Measurements from ENCODE around the gene ANAPC16.
"Not testable (repeated sequence)": the region's sequence is repeated elsewhere in the genome, so short reads cannot be mapped to it uniquely, and the experiment has no call there.

ANAPC16 gene

DNA sequence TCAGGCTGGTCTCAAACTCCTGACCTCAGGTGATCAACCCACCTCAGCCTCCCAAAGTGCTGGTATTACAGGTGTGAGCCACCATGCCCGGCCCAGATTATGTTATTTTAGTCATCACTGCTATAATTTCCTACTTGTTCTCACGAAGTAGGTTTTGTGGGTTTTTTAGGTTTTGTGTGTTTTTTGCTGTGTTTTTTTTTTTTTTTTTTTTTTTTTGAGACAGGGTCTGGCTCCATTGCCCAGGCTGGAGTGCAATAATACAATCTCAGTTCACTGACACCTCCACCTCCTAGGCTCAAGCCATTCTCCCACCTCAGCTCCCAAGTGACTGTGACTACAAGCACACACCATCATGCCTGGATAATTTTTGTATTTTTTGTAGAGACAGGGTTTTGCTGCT is 20.9 kb upstream of the ANAPC16 start:
- H3K36me3 ChIP-seq (ENCODE audit: insufficient read depth, low read length): no peaks in the 10 kb centered on the region; the same call in 1 of the 2 replicates
- H3K4me1 ChIP-seq (ENCODE audit: insufficient read depth, low read length): no peaks in the 10 kb centered on the region
- no peaks in the 10 kb centered on the region for H3K9me3 ChIP-seq (ENCODE audit: control insufficient read depth, insufficient read depth, low read length)
- H3K9ac ChIP-seq (ENCODE audit: low read depth, low read length): no peak overlapping the region

DNA sequence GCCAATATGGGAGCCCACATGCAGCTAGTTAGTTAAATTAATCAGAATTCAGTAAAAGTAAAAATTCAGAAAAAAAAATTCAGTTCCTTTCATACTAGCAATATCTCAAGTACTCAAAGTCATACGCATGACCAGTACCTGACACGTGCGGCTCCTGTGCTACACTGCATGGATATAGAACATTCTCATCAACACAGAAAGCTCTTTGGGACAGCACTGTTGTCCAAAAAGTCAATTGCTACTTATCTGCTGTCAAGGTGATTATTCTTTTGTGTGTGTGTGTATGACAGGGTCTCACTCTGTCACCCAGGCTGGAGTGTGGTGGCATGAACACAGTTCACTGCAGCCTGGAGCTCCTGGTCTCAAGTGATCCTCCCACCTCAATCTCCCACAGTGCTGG is 14.9 kb upstream of the ANAPC16 start:
- H3K36me3 ChIP-seq (ENCODE audit: insufficient read depth, low read length): no peaks in the 10 kb centered on the region; the same call in 1 of the 2 replicates
- H3K9ac ChIP-seq (ENCODE audit: low read depth, low read length): no peak overlapping the region
- no peaks in the 10 kb centered on the region for H3K9me3 ChIP-seq (ENCODE audit: control insufficient read depth, insufficient read depth, low read length)

DNA sequence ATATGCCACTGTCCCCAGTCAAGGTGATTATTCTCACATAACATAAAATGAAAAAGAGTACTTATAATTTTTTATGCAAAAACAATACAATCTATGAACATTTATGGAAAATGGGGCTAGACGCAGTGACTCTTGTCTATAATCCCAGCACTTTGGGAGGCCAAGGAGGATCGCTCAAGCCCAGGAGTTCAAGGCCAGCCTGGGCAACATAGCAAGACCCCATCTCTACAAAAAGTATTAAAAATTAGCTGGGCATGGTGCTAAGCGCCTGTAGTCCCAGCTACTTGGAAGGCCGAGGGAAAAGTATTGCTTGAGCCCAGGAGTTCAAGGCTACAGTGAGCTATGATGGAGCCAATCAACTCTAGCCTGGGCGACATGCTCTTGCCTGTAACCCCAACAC is 14.5 kb upstream of the ANAPC16 start:
- no peak overlapping the region for H3K9ac ChIP-seq (ENCODE audit: low read depth, low read length)
- H3K36me3 ChIP-seq (ENCODE audit: insufficient read depth, low read length): no peaks in the 10 kb centered on the region; the same call in 1 of the 2 replicates
- H3K9me3 ChIP-seq (ENCODE audit: control insufficient read depth, insufficient read depth, low read length): no peaks in the 10 kb centered on the region
- no peaks in the 10 kb centered on the region for H3K4me1 ChIP-seq (ENCODE audit: insufficient read depth, low read length)

More for the DNA sequence above, 14.9 kb upstream of the ANAPC16 start:
- H3K4me1 ChIP-seq (ENCODE audit: insufficient read depth, low read length): no peaks in the 10 kb centered on the region

DNA sequence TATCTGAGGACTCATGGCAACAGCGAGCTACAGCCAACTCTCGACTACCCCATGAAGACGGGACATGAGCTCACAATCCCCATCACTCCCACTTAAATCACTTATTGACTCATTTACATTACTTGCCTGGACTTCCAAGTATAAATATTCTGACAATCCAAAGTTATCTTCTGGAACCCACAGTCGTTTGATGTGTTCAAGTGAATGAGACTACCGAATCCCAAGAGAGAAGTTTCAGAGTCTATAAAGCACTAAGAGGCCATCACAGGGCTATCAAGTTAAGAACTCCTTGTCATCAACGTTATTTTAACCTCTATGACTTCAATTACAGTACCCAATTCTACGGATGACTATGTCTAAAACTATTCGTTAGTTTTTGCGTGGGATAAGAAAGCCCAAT is 11.5 kb upstream of the ANAPC16 start:
- H3K9ac ChIP-seq (ENCODE audit: low read depth, low read length): no peak overlapping the region
- H3K36me3 ChIP-seq (ENCODE audit: insufficient read depth, low read length): no peaks in the 10 kb centered on the region; the same call in 1 of the 2 replicates
- H3K4me1 ChIP-seq (ENCODE audit: insufficient read depth, low read length): no peaks in the 10 kb centered on the region
- no peaks in the 10 kb centered on the region for H3K9me3 ChIP-seq (ENCODE audit: control insufficient read depth, insufficient read depth, low read length)

DNA sequence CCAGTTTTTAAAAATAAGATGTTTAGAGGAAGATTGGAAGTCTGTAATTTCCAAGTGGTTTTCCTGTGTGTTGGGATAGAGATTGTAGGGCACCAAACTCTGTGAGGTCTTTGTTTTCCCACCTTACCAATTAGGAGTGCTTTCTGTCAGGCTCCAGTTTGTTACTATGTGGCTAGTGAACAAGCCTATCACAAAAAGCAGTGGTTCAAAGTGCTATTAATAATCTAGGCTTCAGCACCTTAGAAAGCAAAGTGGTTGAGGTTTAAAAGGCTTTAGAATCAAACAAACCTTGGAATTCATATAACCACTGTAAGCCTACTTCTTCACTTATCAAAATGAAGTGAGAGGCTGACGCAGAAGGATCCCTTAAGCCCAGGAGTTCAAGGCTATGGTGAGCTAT is 11.1 kb upstream of the ANAPC16 start:
- H3K36me3 ChIP-seq (ENCODE audit: insufficient read depth, low read length): no peaks in the 10 kb centered on the region; the same call in 1 of the 2 replicates
- no peaks in the 10 kb centered on the region for H3K9me3 ChIP-seq (ENCODE audit: control insufficient read depth, insufficient read depth, low read length)
- no peaks in the 10 kb centered on the region for H3K4me1 ChIP-seq (ENCODE audit: insufficient read depth, low read length)
- H3K9ac ChIP-seq (ENCODE audit: low read depth, low read length): no peak overlapping the region

DNA sequence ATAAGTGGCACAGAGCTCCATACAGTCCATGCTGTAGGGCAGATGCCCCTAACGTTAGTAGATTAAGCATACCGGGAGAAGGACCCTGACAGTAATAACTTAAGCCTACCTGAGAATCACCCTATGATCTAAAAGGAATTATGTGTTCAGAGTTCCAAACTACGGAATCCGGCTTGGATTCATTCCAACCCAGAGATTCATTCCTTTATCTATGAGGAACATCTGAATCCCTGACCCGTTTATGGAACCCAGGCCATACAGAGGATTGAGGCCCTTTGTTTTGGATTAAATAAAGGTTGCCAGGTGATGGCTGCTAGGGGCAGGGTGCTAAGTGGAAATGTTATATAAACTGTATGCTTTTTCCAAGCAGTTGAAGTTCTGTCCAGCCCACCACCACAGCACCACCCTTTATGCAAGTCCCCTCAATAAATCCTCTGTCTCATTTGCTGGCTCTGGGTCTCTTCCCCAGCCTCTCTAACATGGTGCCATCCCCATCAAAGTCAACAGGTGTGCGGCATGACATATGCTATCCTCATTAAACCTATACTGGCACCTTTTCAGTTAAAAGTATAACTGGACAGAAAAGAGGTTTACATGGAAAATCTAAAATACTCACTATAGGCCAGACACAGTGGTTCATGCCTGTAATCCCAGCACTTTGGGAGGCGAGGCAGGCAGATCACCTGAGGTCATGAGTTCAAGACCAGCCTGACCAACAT is 9.1 kb upstream of the ANAPC16 start:
- Histone ChIP-seq H3K9me3 (ENCODE audit: control insufficient read depth, insufficient read depth, low read length) (no peaks in the 10 kb centered on the region), H3K36me3 (ENCODE audit: insufficient read depth, low read length) (peaks cover 11% of the 10 kb centered on the region), H3K9ac (ENCODE audit: low read depth, low read length) (no peak overlapping the region), H3K4me1 (ENCODE audit: insufficient read depth, low read length) (no peaks in the 10 kb centered on the region)

DNA sequence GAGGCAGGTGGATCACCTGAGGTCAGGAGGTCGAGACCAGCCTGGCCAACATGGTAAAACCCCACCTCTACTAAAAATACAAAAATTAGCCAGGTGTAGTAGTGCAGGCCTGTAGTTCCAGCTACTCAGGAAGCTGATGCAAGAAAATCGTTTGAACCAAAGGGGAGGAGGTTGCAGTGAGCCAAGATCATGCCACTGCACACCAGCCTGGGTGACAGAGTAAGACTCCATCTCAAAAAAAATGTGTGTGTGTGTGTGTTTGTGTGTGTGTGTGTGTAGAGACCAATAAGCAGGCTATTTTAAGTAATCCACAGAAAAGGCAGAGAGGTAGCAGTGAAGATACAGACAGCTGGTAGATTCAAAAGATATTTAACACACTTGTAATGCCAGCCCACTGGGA is 7.3 kb upstream of the ANAPC16 start:
- not testable (repeated sequence) for H3K9ac ChIP-seq (ENCODE audit: low read depth, low read length); H3K9me3 ChIP-seq (ENCODE audit: control insufficient read depth, insufficient read depth, low read length); H3K4me1 ChIP-seq (ENCODE audit: insufficient read depth, low read length)
- H3K36me3 ChIP-seq (ENCODE audit: insufficient read depth, low read length): peaks cover 11% of the 10 kb centered on the region

DNA sequence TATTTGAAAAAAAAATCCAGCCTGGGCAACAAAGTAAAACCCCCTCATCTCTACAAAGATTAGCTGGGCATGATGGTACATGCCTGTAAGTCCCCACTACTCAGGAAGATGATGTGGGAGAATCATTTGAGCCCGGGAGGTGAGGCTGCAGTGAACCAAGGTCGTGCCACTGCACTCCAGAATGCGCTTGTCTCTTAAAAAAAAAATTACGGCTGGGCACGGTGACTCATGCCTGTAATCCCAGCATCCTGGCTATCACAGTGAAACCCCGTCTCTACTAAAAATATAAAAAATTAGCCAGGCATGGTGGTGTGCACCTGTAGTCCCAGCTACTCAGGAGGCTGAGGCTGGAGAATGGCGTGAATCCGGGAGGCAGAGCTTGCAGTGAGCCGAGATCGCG is 4.4 kb upstream of the ANAPC16 start:
- H3K9me3 ChIP-seq (ENCODE audit: control insufficient read depth, insufficient read depth, low read length); H3K9ac ChIP-seq (ENCODE audit: low read depth, low read length); H3K4me1 ChIP-seq (ENCODE audit: insufficient read depth, low read length): not testable (repeated sequence)
- peaks cover 11% of the 10 kb centered on the region for H3K36me3 ChIP-seq (ENCODE audit: insufficient read depth, low read length)

DNA sequence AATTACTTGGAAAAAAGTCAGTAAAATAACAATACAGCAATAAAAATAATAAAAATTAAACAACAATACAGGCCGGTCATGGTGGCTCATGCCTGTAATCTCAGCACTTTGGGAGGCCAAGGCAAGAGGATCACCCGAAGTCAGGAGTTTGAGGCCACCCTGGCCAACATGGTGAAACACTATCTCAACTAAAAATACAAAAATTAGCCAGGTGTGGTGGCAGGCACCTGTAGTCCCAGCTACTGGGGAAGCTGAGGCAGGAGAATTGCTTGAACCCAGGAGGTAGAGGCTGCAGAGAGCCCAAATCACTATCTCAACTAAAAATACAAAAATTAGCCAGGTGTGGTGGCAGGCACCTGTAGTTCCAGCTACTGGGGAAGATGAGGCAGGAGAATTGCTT is 4.0 kb upstream of the ANAPC16 start:
- H3K4me1 ChIP-seq (ENCODE audit: insufficient read depth, low read length); H3K9ac ChIP-seq (ENCODE audit: low read depth, low read length); H3K9me3 ChIP-seq (ENCODE audit: control insufficient read depth, insufficient read depth, low read length): not testable (repeated sequence)
- H3K36me3 ChIP-seq (ENCODE audit: insufficient read depth, low read length): peaks cover 11% of the 10 kb centered on the region

DNA sequence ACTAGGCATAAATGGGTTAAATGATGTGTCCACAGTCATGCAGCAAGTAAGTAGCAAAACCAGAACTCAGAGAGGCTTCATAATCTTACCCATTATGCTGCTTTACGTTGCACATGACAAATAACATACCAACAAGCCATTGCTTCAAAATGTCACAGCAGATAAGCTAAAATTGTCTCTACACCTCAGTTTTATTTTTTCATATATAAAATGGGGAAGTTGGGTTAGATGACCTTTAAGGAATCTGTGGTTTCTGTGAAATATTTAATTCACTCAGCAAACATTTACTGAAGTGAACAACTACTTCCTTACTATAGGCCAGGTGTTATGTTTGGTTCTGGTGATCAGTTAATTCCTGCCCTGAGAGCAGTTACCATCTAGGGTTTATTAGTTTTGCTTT is 2.5 kb downstream of the ANAPC16 start:
- H3K9ac ChIP-seq (ENCODE audit: low read depth, low read length): no peak overlapping the region
- H3K36me3 ChIP-seq (ENCODE audit: insufficient read depth, low read length): peaks cover 4% of the 10 kb centered on the region; the same call in 1 of the 2 replicates
- peaks cover 3% of the 10 kb centered on the region; the same call in 1 of the 2 replicates for H3K4me1 ChIP-seq (ENCODE audit: insufficient read depth, low read length)
- H3K9me3 ChIP-seq (ENCODE audit: control insufficient read depth, insufficient read depth, low read length): no peaks in the 10 kb centered on the region

DNA sequence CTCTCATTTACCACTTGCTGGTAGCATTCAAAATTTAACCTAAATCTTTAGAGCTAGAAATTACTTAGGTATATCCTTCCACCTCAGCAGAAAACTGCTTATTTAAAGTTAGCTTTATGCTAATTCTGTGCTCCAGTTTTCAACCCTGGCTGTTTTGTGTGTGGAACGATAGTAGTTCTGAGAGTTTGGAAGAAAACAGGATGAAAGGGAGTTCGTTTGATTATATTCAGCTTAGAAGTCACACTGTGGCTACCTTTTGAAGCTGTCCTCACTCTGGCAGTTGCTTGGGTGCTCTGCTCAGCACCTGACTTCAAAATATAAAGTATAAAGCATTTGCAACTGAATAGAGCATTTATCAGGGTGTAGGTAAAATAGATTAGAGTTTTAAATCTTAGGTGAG is 2.9 kb downstream of the ANAPC16 start:
- no peak overlapping the region for H3K9ac ChIP-seq (ENCODE audit: low read depth, low read length)
- H3K9me3 ChIP-seq (ENCODE audit: control insufficient read depth, insufficient read depth, low read length): no peaks in the 10 kb centered on the region
- peaks cover 3% of the 10 kb centered on the region; the same call in 1 of the 2 replicates for H3K4me1 ChIP-seq (ENCODE audit: insufficient read depth, low read length)
- H3K36me3 ChIP-seq (ENCODE audit: insufficient read depth, low read length): peaks cover 4% of the 10 kb centered on the region; the same call in 1 of the 2 replicates

DNA sequence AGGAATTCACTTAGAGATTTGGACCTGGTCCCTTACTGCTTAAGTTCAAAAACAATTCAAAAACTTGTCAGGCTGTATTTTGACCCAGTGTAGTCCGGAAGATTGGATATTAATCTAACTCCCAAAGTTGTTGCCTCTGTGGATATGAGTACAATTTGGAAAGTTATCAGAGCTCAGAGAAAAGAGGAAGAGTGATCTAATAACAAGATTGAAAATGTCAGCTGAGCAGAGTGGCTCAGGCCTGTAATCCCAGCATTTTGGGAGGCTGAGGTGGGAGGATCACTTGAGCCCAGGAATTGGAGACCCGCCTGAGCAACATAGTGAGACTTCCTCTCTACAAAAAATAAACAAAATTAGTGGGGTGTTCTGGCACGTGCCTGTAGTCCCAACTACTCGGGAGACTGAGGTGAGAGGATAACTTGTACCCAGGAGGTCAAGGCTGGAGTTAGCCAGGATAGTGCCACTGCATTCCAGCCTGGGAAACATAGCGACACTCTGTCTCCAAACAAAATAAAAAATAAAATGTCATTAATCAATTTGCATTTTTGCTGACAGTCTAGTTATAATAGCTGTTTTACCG is 3.5 kb downstream of the ANAPC16 start:
- H3K9ac ChIP-seq (ENCODE audit: low read depth, low read length): no peak overlapping the region
- peaks cover 4% of the 10 kb centered on the region; the same call in 1 of the 2 replicates for H3K36me3 ChIP-seq (ENCODE audit: insufficient read depth, low read length)
- H3K4me1 ChIP-seq (ENCODE audit: insufficient read depth, low read length): peaks cover 3% of the 10 kb centered on the region; the same call in 1 of the 2 replicates
- no peaks in the 10 kb centered on the region for H3K9me3 ChIP-seq (ENCODE audit: control insufficient read depth, insufficient read depth, low read length)

DNA sequence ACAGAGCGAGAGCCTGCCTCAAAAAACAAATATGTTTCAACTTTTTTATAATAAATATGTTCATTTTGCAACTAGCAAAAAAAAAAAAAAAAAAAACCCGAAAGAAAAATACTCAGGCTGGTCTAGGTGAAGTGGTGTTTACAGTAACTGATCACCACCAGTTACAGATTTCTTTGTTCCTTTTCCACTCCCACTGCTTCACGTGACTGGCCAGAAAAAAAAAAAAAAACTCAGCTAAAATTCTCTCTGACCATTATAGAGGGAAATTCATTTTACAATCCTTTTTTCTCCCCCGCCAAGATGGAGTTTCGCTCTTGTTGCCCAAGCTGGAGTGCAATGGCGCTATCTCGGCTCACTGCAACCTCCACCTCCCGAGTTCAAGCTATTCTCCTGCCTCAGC is 4.8 kb downstream of the ANAPC16 start:
- Histone ChIP-seq H3K9me3 (ENCODE audit: control insufficient read depth, insufficient read depth, low read length) (no peaks in the 10 kb centered on the region), H3K36me3 (ENCODE audit: insufficient read depth, low read length) (peaks cover 4% of the 10 kb centered on the region; the same call in 1 of the 2 replicates), H3K4me1 (ENCODE audit: insufficient read depth, low read length) (no peaks in the 10 kb centered on the region), H3K9ac (ENCODE audit: low read depth, low read length) (no peak overlapping the region)

DNA sequence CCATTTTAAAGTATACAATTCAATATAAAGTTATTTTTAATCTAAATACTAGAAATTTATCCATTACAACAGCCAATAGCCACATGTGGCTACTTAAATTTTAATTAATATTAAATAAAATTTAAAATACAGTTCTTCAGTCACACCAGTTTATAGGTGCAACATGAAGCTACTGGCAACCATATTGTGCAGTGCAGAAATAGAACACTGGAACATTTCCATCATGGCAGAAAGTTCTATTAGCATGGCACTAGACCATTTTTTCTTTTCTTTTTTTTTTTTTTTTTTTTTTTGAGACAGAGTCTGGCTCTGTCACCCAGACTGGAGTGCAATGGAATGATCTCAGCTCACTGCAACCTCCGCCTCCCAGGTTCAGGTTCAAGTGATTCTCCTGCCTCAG is 5.5 kb downstream of the ANAPC16 start:
- H3K9me3 ChIP-seq (ENCODE audit: control insufficient read depth, insufficient read depth, low read length): no peaks in the 10 kb centered on the region
- no peaks in the 10 kb centered on the region for H3K4me1 ChIP-seq (ENCODE audit: insufficient read depth, low read length)
- no peak overlapping the region for H3K9ac ChIP-seq (ENCODE audit: low read depth, low read length)
- H3K36me3 ChIP-seq (ENCODE audit: insufficient read depth, low read length): peaks cover 4% of the 10 kb centered on the region; the same call in 1 of the 2 replicates

DNA sequence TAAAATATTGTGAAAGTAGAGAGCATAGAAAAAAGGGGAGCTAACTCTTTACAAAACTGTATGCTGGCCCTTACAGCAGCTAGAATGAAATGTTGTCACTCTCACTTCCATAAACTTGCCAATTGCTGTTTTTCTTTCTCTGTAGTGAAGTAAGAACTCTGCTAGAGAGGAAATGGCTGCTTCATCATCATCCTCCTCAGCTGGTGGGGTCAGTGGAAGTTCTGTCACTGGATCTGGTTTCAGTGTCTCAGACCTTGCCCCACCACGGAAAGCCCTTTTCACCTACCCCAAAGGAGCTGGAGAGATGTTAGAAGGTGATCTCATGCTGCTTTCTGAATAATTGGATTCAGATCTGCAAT is 7.9 kb downstream of the ANAPC16 start:
- Histone ChIP-seq H3K4me1 (ENCODE audit: insufficient read depth, low read length) (peaks cover 7% of the 10 kb centered on the region; the same call in 1 of the 2 replicates), H3K9me3 (ENCODE audit: control insufficient read depth, insufficient read depth, low read length) (no peaks in the 10 kb centered on the region), H3K36me3 (ENCODE audit: insufficient read depth, low read length) (peaks cover 4% of the 10 kb centered on the region; the same call in 1 of the 2 replicates), H3K9ac (ENCODE audit: low read depth, low read length) (no peak overlapping the region)
